Measurements from ENCODE around the gene FAM210B.

- TF ChIP-seq, protein P1, sequence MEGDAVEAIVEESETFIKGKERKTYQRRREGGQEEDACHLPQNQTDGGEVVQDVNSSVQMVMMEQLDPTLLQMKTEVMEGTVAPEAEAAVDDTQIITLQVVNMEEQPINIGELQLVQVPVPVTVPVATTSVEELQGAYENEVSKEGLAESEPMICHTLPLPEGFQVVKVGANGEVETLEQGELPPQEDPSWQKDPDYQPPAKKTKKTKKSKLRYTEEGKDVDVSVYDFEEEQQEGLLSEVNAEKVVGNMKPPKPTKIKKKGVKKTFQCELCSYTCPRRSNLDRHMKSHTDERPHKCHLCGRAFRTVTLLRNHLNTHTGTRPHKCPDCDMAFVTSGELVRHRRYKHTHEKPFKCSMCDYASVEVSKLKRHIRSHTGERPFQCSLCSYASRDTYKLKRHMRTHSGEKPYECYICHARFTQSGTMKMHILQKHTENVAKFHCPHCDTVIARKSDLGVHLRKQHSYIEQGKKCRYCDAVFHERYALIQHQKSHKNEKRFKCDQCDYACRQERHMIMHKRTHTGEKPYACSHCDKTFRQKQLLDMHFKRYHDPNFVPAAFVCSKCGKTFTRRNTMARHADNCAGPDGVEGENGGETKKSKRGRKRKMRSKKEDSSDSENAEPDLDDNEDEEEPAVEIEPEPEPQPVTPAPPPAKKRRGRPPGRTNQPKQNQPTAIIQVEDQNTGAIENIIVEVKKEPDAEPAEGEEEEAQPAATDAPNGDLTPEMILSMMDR (IDR thresholded peaks at IDR 0.05; ENCODE audit: insufficient read depth, low read length): no peak
- TF ChIP-seq POLR2AphosphoS5 (IDR thresholded peaks at IDR 0.05; ENCODE audit: low read depth) (no peak; the same call in 1 of the 2 replicates), GABPA (IDR thresholded peaks at IDR 0.05; ENCODE audit: low read depth) (no peak)
- TF ChIP-seq, protein P2, sequence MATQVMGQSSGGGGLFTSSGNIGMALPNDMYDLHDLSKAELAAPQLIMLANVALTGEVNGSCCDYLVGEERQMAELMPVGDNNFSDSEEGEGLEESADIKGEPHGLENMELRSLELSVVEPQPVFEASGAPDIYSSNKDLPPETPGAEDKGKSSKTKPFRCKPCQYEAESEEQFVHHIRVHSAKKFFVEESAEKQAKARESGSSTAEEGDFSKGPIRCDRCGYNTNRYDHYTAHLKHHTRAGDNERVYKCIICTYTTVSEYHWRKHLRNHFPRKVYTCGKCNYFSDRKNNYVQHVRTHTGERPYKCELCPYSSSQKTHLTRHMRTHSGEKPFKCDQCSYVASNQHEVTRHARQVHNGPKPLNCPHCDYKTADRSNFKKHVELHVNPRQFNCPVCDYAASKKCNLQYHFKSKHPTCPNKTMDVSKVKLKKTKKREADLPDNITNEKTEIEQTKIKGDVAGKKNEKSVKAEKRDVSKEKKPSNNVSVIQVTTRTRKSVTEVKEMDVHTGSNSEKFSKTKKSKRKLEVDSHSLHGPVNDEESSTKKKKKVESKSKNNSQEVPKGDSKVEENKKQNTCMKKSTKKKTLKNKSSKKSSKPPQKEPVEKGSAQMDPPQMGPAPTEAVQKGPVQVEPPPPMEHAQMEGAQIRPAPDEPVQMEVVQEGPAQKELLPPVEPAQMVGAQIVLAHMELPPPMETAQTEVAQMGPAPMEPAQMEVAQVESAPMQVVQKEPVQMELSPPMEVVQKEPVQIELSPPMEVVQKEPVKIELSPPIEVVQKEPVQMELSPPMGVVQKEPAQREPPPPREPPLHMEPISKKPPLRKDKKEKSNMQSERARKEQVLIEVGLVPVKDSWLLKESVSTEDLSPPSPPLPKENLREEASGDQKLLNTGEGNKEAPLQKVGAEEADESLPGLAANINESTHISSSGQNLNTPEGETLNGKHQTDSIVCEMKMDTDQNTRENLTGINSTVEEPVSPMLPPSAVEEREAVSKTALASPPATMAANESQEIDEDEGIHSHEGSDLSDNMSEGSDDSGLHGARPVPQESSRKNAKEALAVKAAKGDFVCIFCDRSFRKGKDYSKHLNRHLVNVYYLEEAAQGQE (IDR thresholded peaks at IDR 0.05; ENCODE audit: insufficient replicate concordance, low read depth): no peak
Measured at GRCh38 chr20:56412473-56412790, 53.7 kb downstream of the FAM210B start.
